ENCODE data around the gene ELMO2. TPM values are rescaled to one million over a fixed set of nuclear protein-coding genes. Genes with fewer than 3 reads are reported as not detected.

Gene ELMO2
- total RNA-seq, 1 donor from 2014 or later, result 45.7 TPM

DNA sequence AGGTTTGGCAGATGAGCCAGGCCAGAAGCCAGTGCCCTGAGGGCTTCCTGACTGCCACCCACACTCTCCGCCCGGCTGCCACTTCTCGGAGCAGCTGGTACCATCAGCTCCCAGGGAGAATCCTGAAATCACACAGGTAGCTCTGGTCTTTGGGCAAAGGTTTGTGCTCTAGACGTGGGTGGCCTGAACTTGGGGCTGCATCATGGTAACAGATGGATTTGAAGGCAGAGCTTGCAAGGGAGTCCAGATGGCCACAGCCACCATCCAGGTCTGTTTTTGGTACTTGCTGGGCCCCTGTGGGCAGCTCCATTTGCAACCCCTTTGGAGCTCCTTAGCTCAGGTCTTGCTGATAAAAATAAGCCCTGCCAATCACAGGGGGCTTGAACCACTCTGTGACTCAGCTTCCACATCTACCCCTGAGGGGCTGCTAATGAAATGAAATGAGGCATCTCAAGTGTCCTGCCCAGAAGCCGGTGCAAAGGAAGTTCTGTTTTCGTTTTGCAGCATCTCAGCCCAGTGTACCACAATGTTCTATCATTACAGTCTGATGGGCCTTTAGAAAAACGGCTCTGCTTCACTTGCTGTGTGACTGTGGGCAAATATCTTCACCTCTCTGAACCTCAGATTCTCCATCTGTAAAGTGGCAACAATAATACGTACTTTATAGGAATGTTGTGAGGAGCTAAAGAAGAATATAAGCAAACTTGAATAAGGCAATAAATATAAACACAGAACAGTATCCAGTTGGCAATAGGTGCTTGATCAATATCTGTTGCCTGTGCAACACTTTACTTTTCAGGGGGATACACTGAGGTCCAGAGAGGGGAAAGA, 73.0 kb downstream of the ELMO2 start:
- DNase-seq (ENCODE audit: low spot score), result no peak

DNA sequence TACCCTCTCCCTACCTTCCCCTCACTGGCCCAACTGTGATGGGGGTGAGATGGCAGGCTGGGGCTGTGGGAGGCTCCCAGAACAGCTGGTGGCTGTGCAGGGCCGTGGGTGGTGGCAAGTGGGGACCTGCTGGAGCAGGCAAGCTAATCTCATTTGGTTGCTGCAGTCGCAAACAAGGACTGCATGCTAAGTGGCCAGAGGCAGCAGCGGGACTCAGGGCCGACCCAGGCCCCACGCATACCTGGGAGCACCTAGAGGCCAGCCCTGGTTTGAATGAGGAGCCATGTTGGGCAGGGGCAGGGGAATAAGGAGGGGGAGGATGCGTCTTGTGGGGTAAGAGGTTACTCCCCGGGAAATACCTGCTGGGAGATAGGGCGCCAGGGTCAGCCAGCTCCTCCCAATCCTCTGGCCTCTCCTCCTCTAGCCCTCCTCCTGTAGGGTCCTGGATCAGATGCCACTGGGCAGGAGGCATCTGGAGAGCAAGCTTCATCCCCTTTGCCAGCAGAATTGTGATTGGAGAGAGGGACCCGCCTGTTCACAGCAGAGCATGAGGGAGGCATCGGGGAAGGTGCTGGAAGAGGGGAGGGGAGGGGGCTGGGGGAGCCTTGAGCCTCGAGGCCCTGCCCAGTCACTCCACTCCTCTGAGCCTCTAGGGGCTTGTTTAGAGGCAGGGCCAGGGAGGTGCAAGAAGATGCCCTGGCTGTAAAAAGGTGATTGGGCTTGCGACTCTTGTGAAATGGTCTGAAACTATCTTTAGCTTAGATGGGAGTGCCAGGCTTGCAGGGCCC, 73.8 kb downstream of the ELMO2 start:
- no peak for DNase-seq (ENCODE audit: low spot score)

DNA sequence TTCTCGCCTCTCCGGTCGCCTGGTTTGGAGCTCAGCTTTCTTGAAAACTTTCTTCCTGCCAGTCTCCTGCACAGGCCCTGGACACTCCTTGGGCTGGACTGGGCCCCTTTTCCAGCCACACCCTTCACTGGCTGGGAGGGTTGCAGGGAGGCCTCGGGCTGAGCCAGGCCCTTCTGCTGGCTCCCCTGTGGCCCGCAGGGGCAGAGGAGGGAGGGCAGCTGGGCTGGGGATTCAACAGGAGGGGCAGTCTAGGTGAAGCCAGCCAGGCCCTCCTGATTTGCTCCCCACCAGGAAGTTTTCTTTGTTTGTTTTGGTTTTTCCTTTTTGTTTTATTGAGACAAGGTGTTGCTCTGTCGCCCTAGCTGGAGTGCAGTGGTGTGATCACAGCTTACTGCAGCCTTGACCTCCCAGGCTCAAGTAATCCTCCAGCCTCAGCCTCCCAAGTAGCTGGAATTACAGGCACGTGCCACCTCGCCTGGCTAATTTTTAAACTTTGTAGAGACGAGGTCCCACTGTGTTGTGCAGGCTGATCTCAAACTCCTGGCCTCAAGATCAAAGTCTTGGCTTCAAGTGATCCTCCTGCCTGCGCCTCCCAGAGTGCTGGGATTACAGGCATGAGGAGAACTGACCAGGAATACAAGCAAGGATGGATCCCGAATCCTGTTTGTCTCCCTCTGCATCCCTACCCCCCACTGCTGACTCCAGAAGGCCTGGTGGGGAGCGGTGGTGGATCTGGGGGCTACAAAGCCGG, 74.6 kb downstream of the ELMO2 start:
- DNase-seq (ENCODE audit: low spot score), result peak; percentile 68

DNA sequence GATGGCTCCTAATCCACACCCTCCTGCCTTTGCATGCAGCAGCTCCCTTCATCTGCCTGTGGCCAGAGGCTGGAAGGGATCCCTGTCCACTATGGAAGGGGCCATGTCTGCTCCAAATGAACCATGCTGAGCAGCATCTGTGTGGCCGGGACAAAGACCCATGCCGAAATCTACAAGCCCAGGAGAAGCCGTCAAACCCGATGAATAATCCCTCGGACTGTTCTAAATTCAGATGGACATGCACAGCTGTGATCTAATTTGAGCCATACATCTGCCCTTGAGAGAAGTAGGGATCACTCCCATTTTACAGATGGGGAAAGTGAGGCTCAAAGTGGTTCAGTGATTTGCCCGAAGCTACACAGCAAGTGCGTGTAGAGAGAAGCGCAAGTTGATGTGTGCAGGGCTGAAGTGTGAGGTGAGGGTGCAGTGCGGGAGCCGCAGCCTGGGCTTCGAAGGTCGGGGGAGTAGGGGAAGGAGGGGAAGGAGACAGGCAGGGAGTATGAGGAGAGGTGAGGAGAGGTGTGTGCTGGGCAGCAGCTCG, 75.5 kb downstream of the ELMO2 start:
- DNase-seq (ENCODE audit: low spot score), result no peak

DNA sequence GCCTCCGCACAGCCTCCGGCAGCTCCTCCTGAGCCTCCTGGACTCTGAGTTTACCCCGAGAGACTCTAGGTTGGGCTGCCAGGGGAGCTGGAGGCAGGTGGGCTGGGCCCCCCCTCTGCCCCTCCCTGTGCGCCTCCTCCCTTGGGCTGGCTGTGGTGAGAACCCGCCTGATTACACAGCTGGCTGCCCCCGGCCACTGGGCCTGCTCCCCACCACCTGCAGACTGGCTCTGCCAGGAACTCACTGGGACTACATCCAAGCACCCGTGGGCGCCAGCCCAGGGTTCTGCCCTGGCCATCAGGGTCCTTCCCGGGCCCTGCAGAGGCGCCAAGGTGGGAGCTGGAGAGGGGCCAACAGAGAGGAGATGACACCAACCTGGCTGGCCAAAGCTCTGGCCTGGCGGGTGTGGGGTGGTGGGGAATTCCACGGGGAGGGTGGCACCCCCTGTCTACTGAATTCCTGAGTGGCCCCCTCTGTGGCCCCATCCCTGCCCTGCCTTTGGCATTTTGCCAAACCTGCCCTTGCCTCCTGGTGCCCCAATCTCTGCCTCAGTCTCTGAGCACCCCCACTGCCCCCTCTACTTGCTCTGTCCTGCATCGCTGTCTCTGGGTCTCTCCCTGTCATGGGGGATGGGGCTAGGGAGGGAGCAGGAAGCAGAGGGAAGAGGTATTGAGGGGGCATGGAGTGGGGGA, 76.2 kb downstream of the ELMO2 start:
- no peak for DNase-seq (ENCODE audit: low spot score)

DNA sequence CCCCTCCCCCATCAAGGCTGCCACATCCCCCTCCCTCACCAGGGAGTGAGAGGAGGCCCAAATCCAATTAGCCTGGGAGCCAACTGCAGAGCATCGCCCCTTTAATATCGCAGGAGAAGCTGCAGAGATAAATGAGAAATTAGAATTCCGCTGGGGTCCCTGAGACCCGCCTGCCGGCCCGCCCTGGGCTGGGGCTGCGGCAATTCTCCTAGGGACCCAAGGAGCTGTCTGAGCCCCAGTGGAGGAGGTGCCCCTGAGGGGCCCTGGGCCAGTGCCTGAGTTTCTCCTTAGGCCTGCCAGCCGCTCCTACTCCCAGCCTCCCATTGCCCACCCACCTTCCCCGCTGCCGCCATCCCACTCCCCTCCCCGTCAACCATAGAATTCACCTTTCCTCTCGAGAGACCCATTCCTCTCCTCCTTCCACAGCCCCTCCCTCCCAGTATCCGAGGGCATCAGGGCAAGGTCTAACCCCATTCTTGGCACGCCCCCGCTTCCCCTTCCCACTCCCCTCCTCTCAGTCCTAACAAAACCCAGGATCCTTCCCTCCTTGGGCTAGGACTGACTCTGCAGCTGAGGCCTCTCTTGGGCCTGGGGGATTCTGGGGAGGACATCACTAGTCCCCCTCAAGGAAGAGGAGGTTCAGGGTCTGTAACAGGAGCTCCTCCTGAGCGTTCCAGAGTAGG, 78.1 kb downstream of the ELMO2 start:
- DNase-seq (ENCODE audit: low spot score), result peak; percentile 61

DNA sequence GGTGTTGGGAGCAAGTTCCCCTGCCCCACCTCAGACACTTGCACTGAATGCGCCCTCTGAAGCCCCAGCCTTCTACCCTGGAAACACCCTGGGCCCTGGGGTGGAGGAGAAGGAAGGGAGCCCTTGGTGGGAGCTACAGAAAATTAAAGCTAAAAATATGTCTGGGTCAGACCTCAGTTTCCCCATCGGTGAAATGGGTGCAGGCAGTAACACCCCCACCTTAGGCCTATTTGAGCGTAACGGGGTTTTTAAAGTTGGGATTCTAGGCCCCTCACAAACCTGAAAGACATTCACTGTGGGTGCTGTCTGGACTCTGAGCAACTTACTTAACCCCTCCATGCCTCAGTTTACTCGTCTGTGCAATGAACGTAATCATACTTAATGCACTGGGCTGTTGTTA, 78.9 kb downstream of the ELMO2 start:
- DNase-seq (ENCODE audit: low spot score), result no peak

DNA sequence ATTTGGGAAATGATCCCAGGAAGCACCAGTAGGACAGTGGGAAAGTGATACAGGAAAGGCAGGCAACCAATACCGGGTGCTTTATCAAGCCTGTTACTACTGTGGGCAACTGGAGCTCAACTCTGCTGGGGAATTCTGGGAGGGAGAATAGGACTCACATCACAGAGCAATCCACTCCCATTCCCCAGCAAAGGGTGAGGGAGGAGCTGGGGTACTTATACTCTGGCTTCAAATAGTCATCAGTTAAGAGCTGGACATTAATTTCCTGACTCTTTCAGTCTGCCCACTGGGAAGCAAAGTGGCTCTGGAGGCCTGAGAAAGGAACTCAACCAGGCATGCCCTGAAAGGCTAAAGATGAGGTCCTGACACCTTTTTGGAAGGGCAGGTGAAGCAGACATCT, 80.6 kb downstream of the ELMO2 start:
- DNase-seq (ENCODE audit: low spot score), result no peak

DNA sequence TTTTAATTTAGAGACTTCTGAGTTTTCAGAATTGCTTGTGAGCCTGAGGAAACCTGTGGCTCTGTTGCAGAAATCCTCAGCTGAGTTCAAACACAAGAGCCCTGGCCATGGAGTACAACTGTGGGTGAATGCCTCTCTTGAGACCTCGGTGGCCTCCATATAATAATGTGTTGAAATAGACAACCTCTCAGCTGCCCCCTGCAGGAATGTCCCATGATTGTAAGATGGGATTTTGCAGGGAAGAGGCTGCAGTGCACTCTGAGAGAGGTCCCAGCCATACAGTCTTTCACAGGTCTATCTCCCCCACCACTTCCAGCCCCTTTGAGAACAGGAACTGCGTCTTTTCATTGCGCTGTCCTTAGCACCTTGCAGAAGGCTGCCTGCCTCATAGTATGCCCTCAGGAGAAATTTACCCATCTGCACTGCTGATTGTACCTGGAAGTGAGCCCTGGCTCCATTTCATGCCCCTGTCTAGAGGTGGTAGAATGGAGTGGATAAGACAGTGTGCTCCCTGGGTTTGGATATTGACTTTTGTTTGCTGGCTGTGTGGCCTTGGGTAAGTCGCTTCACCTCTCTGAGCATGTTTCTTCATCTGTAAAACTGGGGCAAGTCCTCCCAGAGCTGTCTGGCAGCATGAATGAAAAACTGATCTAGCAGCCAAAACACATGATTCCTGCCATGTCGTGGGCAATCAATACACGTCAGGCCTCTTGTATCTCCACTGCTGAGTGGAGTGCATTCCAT, 81.3 kb downstream of the ELMO2 start:
- DNase-seq (ENCODE audit: low spot score), result no peak

DNA sequence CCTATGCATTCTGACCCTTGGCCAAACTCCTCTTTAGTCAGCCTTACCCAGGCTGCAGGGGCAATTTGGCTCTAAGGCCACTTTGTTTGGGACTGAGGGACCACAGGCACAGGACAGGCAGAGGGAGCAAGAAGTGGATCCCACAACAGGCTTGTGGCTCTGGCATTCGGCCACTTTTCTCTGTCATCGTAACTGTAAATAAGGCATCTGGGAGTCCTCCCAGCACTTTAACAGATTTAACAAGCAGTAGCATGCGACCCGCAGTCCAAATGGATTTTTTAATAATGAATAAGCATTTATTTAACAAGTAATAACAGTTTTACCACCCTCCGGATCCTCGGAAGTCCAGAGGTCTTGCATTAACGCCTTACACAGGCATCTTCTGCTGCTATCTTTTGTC, 82.0 kb downstream of the ELMO2 start:
- no peak for DNase-seq (ENCODE audit: low spot score)

DNA sequence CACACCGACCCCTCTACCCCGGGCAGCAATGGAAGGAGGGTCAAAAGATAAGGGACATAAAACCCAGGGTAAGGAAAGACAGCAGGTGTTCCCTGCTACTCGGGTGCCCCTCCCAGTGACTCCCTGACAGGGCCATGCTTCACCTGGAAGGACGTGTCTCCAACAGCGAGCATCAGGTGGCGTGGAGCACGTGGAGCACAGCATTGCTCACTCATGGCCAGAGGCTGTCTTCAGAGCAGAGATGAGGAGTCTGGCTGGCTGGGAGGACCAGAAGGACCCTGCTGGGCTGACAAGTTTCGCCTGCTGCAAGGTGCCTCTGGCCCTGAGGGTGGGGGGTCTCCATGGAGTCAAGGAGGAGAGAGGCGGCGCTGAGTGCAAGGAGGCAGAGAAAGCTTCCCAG, 82.9 kb downstream of the ELMO2 start:
- DNase-seq (ENCODE audit: low spot score), result no peak

DNA sequence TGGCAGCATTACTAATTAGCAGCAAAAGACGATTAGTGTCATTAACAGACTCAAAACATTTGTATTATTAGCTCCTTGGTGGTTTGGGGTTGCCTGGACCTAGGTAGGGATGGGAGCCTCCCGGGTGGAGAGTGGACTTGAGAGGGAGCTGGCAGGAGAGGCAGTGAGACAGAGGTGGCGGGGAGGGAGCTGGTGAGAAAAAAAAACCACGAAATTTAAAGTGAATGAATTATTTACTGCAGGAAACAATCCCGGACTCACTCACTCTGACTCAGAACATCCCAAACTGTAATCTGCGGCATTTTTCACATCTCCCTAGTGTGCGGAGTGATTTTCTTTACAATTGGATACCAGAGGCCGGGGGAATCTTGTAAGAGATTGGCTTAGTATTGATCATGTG, 83.8 kb downstream of the ELMO2 start:
- no peak for DNase-seq (ENCODE audit: low spot score)

DNA sequence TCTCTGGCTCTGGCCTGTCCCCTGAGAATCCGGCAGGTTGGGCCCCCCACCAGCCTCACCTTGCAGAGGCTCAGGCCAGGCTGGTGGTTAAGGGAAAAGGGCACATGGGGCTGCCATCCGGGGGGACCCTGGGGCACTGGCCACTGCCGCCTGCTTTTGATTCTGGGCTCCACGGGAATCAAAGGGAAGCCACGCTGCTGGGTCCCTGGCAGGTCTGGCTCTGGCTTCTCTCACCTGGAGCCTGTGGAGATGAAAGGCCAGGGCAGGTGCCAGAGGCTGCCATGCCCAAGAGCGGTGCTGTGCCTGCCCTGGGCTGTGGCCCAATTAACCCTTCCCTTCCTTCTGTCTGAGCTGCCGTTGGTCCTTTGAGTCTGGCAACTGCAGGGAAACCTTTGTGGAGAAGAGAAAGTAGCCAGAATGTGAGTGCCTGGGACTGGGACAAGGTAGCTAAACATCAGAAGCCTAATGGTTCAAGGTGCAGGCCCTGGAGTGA, 88.7 kb downstream of the ELMO2 start:
- no peak for DNase-seq (ENCODE audit: low spot score)

DNA sequence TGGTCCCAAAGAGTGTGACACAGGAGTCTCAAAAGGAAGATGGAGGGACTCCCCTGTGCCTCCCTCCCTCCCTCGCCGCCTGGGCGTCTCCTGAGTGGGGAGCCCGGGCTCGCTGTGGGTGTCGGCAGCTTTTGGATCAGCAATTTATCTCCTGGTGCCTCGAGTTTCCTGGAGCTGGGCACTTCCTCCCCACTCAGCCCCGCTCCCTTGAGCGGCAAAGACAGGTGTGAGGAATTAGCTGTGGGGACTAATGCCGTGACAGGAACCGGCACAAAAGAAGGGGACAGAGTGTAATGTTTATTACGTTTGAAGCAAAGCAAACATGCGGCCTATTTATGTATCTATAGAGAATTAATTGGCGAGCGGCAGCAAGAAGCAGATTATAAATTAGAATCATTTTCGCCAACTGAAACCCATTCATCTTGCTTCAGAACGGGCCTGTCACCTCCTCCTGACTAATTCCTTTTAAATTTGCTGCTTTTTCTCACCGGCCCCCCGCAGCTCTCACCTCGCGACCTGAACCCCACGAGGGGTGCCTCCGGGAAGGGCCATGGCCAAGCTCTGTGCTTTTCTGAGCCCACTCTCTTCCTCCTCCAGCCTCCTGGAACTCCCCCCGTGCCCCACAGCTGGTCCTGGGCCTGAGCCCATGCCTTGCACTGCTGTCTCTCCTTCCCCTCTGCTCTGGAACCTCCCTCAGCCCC, 89.3 kb downstream of the ELMO2 start:
- DNase-seq (ENCODE audit: low spot score), result no peak

Other genes with a start within 250 kb of the ELMO2 start
- 0.24 TPM for gene CDH22, start 98.1 kb downstream of the ELMO2 start, total RNA-seq (ENCODE audit: insufficient read depth, low replicate concordance)
- gene ZNF334, start 106.9 kb upstream of the ELMO2 start, total RNA-seq (ENCODE audit: insufficient read depth, low replicate concordance), result 12.0 TPM
- 0.24 TPM for gene OCSTAMP, start 144.0 kb upstream of the ELMO2 start, total RNA-seq (ENCODE audit: insufficient read depth, low replicate concordance)
- gene SLC13A3, start 244.8 kb upstream of the ELMO2 start, total RNA-seq (ENCODE audit: insufficient read depth, low replicate concordance), result 12.3 TPM

Measured in umbilical cord (tissue), 2 donors.